HFFc6 (cell line): ENCODE measurements around the gene SIK3. TPM values are rescaled to one million over a fixed set of nuclear protein-coding genes. Genes with fewer than 3 reads are reported as not detected.

ENCODE experiments used
- DNase-seq: peaks from one replicate; pipeline ENCODE4 v3.0.0-alpha.2; 2018
- H3K27ac Mint-ChIP-seq: 2 replicates; pipeline ENCODE4 v1.8.0; 2020; ENCODE audit warnings: mild to moderate bottlenecking, mixed read lengths
- H3K27me3 Mint-ChIP-seq: 2 replicates; pipeline ENCODE4 v1.8.0; 2021; ENCODE audit warnings: mild to moderate bottlenecking, moderate library complexity, mixed read lengths; ENCODE audit not compliant: insufficient read depth
- H3K36me3 Mint-ChIP-seq: 2 replicates; pipeline ENCODE4 v1.8.0; 2021; ENCODE audit warnings: low read depth, mixed read lengths
- H3K4me1 Mint-ChIP-seq: 2 replicates; pipeline ENCODE4 v1.8.0; 2020; ENCODE audit warnings: low read depth, mixed read lengths
- H3K4me3 Mint-ChIP-seq: 2 replicates; pipeline ENCODE4 v1.8.0; 2020; ENCODE audit warnings: mild to moderate bottlenecking, moderate library complexity, mixed read lengths
- H3K9me3 Mint-ChIP-seq: 2 replicates; pipeline ENCODE4 v1.8.0; 2020; ENCODE audit warnings: mild to moderate bottlenecking, mixed read lengths
- CTCF ChIP-seq: fragments of 200-600 bp; sonication (generic); IDR thresholded peaks from 2 replicates; pipeline ENCODE4 v1.5.0; 2021; ENCODE audit warnings: antibody characterized with exemption, mild to moderate bottlenecking
- total RNA-seq, 6 experiments: library from RNA; stranded (reverse); fragmentation: NEBNext Ultra II Directional; extraction: Animal tissue kit (Norgen Biotek cat#: 25700); gene quantifications; 2 replicates in 1 of 6; 3 replicates in 5 of 6; pipeline ENCODE4 v1.2.3, GENCODE V29; 2021

Gene SIK3
- total RNA-seq, 6 experiments from 2014 or later, result 15.6 to 23.3 (median 19.9) TPM

GRCh38 chr11:117091753-117092477, 6.3 kb downstream of the SIK3 start:
- DNase-seq, result no peak
- Mint-ChIP-seq H3K36me3 (peaks cover 17% of the 10 kb centered on the region), H3K4me1 (peaks cover 45% of the 10 kb centered on the region), H3K27me3 (peaks cover 2% of the 10 kb centered on the region; the same call in 1 of the 2 replicates), H3K9me3 (no peaks in the 10 kb centered on the region), H3K4me3 (no peak overlapping the region), H3K27ac (no peak overlapping the region)
- TF ChIP-seq CTCF, result no peak

- no peak for DNase-seq
- H3K4me3 Mint-ChIP-seq, result no peak overlapping the region
- no peaks in the 10 kb centered on the region for H3K9me3 Mint-ChIP-seq
- H3K27me3 Mint-ChIP-seq, result no peaks in the 10 kb centered on the region
- peaks cover 17% of the 10 kb centered on the region for H3K36me3 Mint-ChIP-seq
- peaks cover 30% of the 10 kb centered on the region for H3K4me1 Mint-ChIP-seq
- TF ChIP-seq CTCF, result no peak
- no peak overlapping the region for H3K27ac Mint-ChIP-seq
Measured at GRCh38 chr11:117090111-117090706, 8.0 kb downstream of the SIK3 start.

- Mint-ChIP-seq H3K27ac (no peak overlapping the region), H3K4me1 (peaks cover 29% of the 10 kb centered on the region), H3K36me3 (peaks cover 17% of the 10 kb centered on the region), H3K27me3 (no peaks in the 10 kb centered on the region), H3K9me3 (no peaks in the 10 kb centered on the region), H3K4me3 (no peak overlapping the region)
- DNase-seq, result no peak
- TF ChIP-seq CTCF, result no peak
Measured at GRCh38 chr11:117089685-117090084, 8.5 kb downstream of the SIK3 start.

GRCh38 chr11:117087446-117087845, 10.8 kb downstream of the SIK3 start:
- Mint-ChIP-seq H3K27ac (no peak overlapping the region), H3K36me3 (peaks cover 15% of the 10 kb centered on the region), H3K4me3 (no peak overlapping the region), H3K27me3 (no peaks in the 10 kb centered on the region), H3K4me1 (peaks cover 36% of the 10 kb centered on the region), H3K9me3 (no peaks in the 10 kb centered on the region)
- no peak for TF ChIP-seq CTCF
- no peak for DNase-seq

DNA sequence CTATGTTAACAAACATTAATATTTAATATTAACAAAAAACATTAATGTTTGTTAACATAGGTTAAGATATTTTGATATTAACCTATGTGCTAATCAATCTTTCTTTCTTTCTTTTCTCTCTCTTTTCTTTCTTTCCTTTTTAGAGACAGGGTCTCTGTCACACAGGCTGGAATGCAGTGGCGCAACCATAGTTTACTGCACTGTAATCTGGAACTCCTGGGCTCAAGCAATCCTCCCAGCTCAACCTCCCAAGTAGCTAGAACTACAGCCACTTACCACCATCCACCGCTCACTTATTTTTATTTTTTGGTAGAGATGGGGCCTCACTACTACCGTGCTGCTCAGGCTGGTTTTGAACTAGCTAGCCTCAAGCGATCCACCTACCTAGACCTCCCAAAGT, 13.2 kb downstream of the SIK3 start:
- Mint-ChIP-seq H3K4me1 (peaks cover 32% of the 10 kb centered on the region), H3K27ac (no peak overlapping the region), H3K27me3 (no peaks in the 10 kb centered on the region), H3K9me3 (no peaks in the 10 kb centered on the region), H3K4me3 (no peak overlapping the region), H3K36me3 (peaks cover 6% of the 10 kb centered on the region; the same call in 1 of the 2 replicates)
- DNase-seq, result no peak
- no peak for TF ChIP-seq CTCF
